Heart left ventricle (tissue), 13 donors: ENCODE results near the gene FAM210A.
"Not testable (repeated sequence)": the region's sequence is repeated elsewhere in the genome, so short reads cannot be mapped to it uniquely, and the experiment has no call there.

Experiments used
- CTCF ChIP-seq, 12 donors: fragments of 200-600 bp; sonication (generic) in 4 of 12; IDR thresholded peaks; one replicate each; pipeline versions ENCODE4 v1.5.0 to v1.8.0; 2018 to 2022; ENCODE audit warnings: antibody characterized with exemption in 12 of 12, mild to moderate bottlenecking in 5 of 12
- POLR2A ChIP-seq, 2 donors: fragments of 450-650 bp; IDR thresholded peaks; one replicate each; pipeline ENCODE4 v1.6.1; 2017; ENCODE audit warnings: antibody characterized with exemption in 2 of 2, mild to moderate bottlenecking in 2 of 2, moderate library complexity in 2 of 2
- donor health status: ischemic (EF 13 %, LVEDD 7.1; RV severe dilation, severe dysfunction).
- donor health status: DM: no; HTN: yes; CAD: no.
- donor health status: DM: no; HTN: no; CAD: no.
- donor health status: ischemic (EF 25% LVEDD 6.9; RV normal size, moderate dysfunction).
- donor health status: ischemic (EF 25% LVEDD 5.7; RV mildly dilated, moderate dysfunction).
- donor health status: ischemic (EF 35%, LVEDD 5.7; RV mildly dilated, moderate dysfunction).
- donor health status: nonischemic (EF 11% LVEDD 7.7; RV severe dilation, severe dysfunction).
- donor health status: DM: yes; HTN: yes; CAD: no.
- donor health status: PGD.
- donor health status: ischemic (EF 29% LVEDD 5.4; RV normal size, mild dysfunction).
- donor health status: nonischemic (EF 23%, LVEDD 6.1; RV moderate dilation, normal function).

- TF ChIP-seq CTCF, POLR2A (IDR thresholded peaks at IDR 0.05): not testable (repeated sequence)
These were observed 25.2 kb upstream of the FAM210A start for GRCh38 chr18:13751599-13751998.
